ENCODE results near the gene PLPPR2. TPM values are rescaled to one million over a fixed set of nuclear protein-coding genes. Genes with fewer than 3 reads are reported as not detected.

The PLPPR2 gene
- total and polyA plus RNA-seq, 2 of the 4 experiments (the other 2 are of a cell fraction) = 3.9 to 45.2 TPM

GRCh38 chr19:11330127-11330526 lies 25.1 kb upstream of the PLPPR2 start:
- no peak overlapping the region for H3K23ac ChIP-seq (ENCODE audit: low read depth, low read length)
- 50% methylated on average over 2 of the region's 4 CpGs; no CpG with 5 or more reads in 1 of the 2 experiments for WGBS, 2 experiments (ENCODE audit: extremely low coverage in 2 of 2, insufficient read length in 1 of 2)
- no peak overlapping the region for H3K27ac ChIP-seq (ENCODE audit: insufficient read depth, low read length)
- no peaks in the 10 kb centered on the region for H3K27me3 ChIP-seq (ENCODE audit: control insufficient read depth, insufficient read depth, low read length)
- in situ Hi-C loops (cut with MboI; ENCODE audit: low sequenced_read_pairs) (no loop called here), dilution Hi-C loops (cut with HindIII; ENCODE audit: low sequenced_read_pairs, unreplicated experiment) (no loop called here), intact Hi-C loops (cut with micrococcal nuclease) (no loop called here)
- H3K9me3 ChIP-seq (ENCODE audit: control insufficient read depth, insufficient read depth, low read length) = no peaks in the 10 kb centered on the region
- H2BK20ac ChIP-seq (ENCODE audit: low read depth, low read length) = no peak overlapping the region
- H3K14ac ChIP-seq (replicated peaks; ENCODE audit: low read depth, low read length) = no peak overlapping the region
- no peak for ATAC-seq (ENCODE audit: low read depth)
- H4K91ac ChIP-seq (ENCODE audit: insufficient read depth, low read depth, low read length) = no peak overlapping the region
- H4K20me1 ChIP-seq (ENCODE audit: insufficient read depth, low read length) = no peaks in the 10 kb centered on the region
- no peak overlapping the region for H2AFZ ChIP-seq (replicated peaks; ENCODE audit: low read length, poor library complexity)
- no peak overlapping the region for H2AK5ac ChIP-seq (ENCODE audit: low read depth, low read length)
- H3K79me1 ChIP-seq (ENCODE audit: low read depth in 1 of 2, low read length in 2 of 2) = no peaks in the 10 kb centered on the region
- no peak overlapping the region for H4K8ac ChIP-seq (ENCODE audit: low read depth in 2 of 2, low read length in 2 of 2)
- no peak overlapping the region for H3K9ac ChIP-seq (ENCODE audit: low read depth, low read length)
- H3K4me3 ChIP-seq (ENCODE audit: insufficient read depth, low read depth, low read length) = no peak overlapping the region
- H2BK120ac ChIP-seq (ENCODE audit: low read depth, low read length) = no peak overlapping the region
- ChIA-PET CTCF (no interaction called here), POLR2A (ENCODE audit: unreplicated experiment) (no interaction called here)
- H3K18ac ChIP-seq (ENCODE audit: low read depth, low read length) = no peak overlapping the region
- no peak overlapping the region for H3K4me2 ChIP-seq (ENCODE audit: low read depth, low read length)
- no peak overlapping the region for H3K4ac ChIP-seq (ENCODE audit: low read depth, low read length)
- H3K9me1 ChIP-seq (ENCODE audit: insufficient read depth, low read length) = no peaks in the 10 kb centered on the region; the same call in 1 of the 2 replicates
- H2BK5ac ChIP-seq (ENCODE audit: low read depth, low read length, poor library complexity, severe bottlenecking) = no peak overlapping the region
- no peak for TF ChIP-seq USF2 (IDR thresholded peaks at IDR 0.05; ENCODE audit: low read depth, low read length)
- no peak for TF ChIP-seq FOS (IDR thresholded peaks at IDR 0.05; ENCODE audit: low read depth, low read length)
- no peak for TF ChIP-seq POLR2A (IDR thresholded peaks at IDR 0.05; ENCODE audit: low read depth, low read length)
- TF ChIP-seq MAZ (IDR thresholded peaks at IDR 0.05; ENCODE audit: borderline replicate concordance, low read depth, low read length) = no peak
- TF ChIP-seq MAFK (IDR thresholded peaks at IDR 0.05; ENCODE audit: low read depth, low read length) = no peak
- no peak for TF ChIP-seq RCOR1 (IDR thresholded peaks at IDR 0.05; ENCODE audit: insufficient replicate concordance, low read length)
- no peak for TF ChIP-seq NFE2L2 (IDR thresholded peaks at IDR 0.05; ENCODE audit: low read depth, low read length)
- no peak for TF ChIP-seq CHD1 (IDR thresholded peaks at IDR 0.05; ENCODE audit: low read depth, low read length)
- no peak for TF ChIP-seq CEBPB (IDR thresholded peaks at IDR 0.05; ENCODE audit: low read depth, low read length)
- no peak for TF ChIP-seq MXI1 (IDR thresholded peaks at IDR 0.05; ENCODE audit: borderline replicate concordance, low read depth, low read length)
- no peak for TF ChIP-seq SMC3 (IDR thresholded peaks at IDR 0.05; ENCODE audit: low read depth, low read length)
- TF ChIP-seq BHLHE40 (IDR thresholded peaks at IDR 0.05; ENCODE audit: low read depth, low read length) = no peak
- no peak for TF ChIP-seq RAD21 (IDR thresholded peaks at IDR 0.05; ENCODE audit: low read length)
- H2BK15ac ChIP-seq (ENCODE audit: low read depth, low read length) = no peak overlapping the region
- H2AK9ac ChIP-seq (replicated peaks; ENCODE audit: low read depth, low read length, poor library complexity) = no peak overlapping the region
- H3K56ac ChIP-seq (ENCODE audit: extremely low read depth, insufficient read depth, low read length) = no peak overlapping the region
- no peak overlapping the region for H4K5ac ChIP-seq (ENCODE audit: low read depth, low read length)
- DNase-seq = no peak
- peaks cover 16% of the 10 kb centered on the region for H3K36me3 ChIP-seq (ENCODE audit: control insufficient read depth, insufficient read depth, low read length)
- no TSS peak for BruUV-seq (replicated peaks)
- H3K4me1 ChIP-seq (ENCODE audit: control insufficient read depth, insufficient read depth, low read length) = no peaks in the 10 kb centered on the region
